ENCODE measurements around the gene PMEL. TPM values are rescaled to one million over a fixed set of nuclear protein-coding genes. Genes with fewer than 3 reads are reported as not detected.

PMEL gene
- total and polyA plus RNA-seq, 9 of the 15 experiments (the other 6 are each of a cell fraction or from before 2014, with no cell fraction given), result 0.36 to 2.0 (median 0.98) TPM

DNA sequence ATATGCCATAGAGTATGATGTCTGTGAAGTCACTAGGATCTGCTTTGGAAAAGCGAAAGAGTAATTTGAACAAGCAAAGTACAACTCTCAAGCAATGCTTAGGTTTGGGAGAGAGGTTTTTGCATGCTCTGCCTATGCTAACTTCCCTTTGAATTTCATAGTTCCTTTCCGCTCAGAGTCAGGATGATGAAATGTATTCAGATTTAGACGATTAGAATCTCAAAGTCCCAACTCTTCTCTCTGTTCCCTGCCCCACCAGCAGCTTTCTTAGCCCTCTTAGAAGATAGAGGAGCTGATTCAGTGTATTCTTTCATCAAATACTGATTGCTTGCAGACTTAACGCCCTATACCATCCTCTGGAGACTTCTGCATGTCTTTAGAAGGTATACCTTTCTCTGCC is 19.5 kb upstream of the PMEL start:
- FAIRE-seq, result no peak

More for the DNA sequence above, 19.5 kb upstream of the PMEL start:
- peaks cover 7 to 9% of the 10 kb centered on the region in 2 experiments; a peak in 3 of 5 replicates for H3K4me1 ChIP-seq (replicated peaks in 1 of 2; ENCODE audit: control insufficient read depth in 2 of 2, insufficient read depth in 2 of 2, low read length in 2 of 2)
- no peak overlapping the region for H3K4me3 ChIP-seq
- ChIA-PET CTCF (ENCODE audit: low intra/inter-chr PET ratio) (no interaction called here), POLR2A (interaction anchor here (0.7 to 5.9 kb wide), 4 partner anchors 11 to 25 kb away, joined by 3 to 49 read pairs (median 10); partner anchors contain the start of genes RAB5B and SUOX)
- H3K4me2 ChIP-seq (ENCODE audit: insufficient read depth, low read length), result no peak overlapping the region
- no peaks in the 10 kb centered on the region for H3K9me1 ChIP-seq (ENCODE audit: control insufficient read depth, insufficient read depth, low read length)
- in situ Hi-C loops (cut with MboI) (no loop called here), intact Hi-C loops (cut with micrococcal nuclease) (no loop called here)
- no peak overlapping the region for H3K27ac ChIP-seq (ENCODE audit: extremely low read depth, low read depth, low read length)
- no peak overlapping the region for H2AFZ ChIP-seq (ENCODE audit: low read depth, low read length)
- H3K27me3 ChIP-seq (ENCODE audit: control insufficient read depth in 2 of 2, insufficient read depth in 2 of 2, low read length in 2 of 2), result no peaks in the 10 kb centered on the region
- no TSS peak for BruUV-seq (replicated peaks)
- no peak for DNase-seq (ENCODE audit: extremely low read depth in 1 of 4, low spot score in 3 of 4)
- no peak for TF ChIP-seq KAT8 (IDR thresholded peaks at IDR 0.05; ENCODE audit: low read depth)
- TF ChIP-seq, protein P1, sequence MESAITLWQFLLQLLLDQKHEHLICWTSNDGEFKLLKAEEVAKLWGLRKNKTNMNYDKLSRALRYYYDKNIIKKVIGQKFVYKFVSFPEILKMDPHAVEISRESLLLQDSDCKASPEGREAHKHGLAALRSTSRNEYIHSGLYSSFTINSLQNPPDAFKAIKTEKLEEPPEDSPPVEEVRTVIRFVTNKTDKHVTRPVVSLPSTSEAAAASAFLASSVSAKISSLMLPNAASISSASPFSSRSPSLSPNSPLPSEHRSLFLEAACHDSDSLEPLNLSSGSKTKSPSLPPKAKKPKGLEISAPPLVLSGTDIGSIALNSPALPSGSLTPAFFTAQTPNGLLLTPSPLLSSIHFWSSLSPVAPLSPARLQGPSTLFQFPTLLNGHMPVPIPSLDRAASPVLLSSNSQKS (CRISPR knock-in tag; IDR thresholded peaks at IDR 0.05), result no peak
- TF ChIP-seq SAFB (IDR thresholded peaks at IDR 0.05; ENCODE audit: borderline replicate concordance, low read depth, low read length), result no peak
- no peak for TF ChIP-seq CHD2 (IDR thresholded peaks at IDR 0.05; ENCODE audit: low read depth, low read length)
- TF ChIP-seq FIP1L1 (IDR thresholded peaks at IDR 0.05; ENCODE audit: low read depth, low read length, poor library complexity, severe bottlenecking), result no peak
- no peak for TF ChIP-seq NR2F6 (CRISPR knock-in tag; IDR thresholded peaks at IDR 0.05)
- TF ChIP-seq, protein P2, sequence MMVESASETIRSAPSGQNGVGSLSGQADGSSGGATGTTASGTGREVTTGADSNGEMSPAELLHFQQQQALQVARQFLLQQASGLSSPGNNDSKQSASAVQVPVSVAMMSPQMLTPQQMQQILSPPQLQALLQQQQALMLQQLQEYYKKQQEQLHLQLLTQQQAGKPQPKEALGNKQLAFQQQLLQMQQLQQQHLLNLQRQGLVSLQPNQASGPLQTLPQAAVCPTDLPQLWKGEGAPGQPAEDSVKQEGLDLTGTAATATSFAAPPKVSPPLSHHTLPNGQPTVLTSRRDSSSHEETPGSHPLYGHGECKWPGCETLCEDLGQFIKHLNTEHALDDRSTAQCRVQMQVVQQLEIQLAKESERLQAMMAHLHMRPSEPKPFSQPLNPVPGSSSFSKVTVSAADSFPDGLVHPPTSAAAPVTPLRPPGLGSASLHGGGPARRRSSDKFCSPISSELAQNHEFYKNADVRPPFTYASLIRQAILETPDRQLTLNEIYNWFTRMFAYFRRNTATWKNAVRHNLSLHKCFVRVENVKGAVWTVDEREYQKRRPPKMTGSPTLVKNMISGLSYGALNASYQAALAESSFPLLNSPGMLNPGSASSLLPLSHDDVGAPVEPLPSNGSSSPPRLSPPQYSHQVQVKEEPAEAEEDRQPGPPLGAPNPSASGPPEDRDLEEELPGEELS (CRISPR knock-in tag; IDR thresholded peaks at IDR 0.05; ENCODE audit: borderline replicate concordance), result no peak
- TF ChIP-seq ZNF239 (CRISPR knock-in tag; IDR thresholded peaks at IDR 0.05), result no peak
- no peak for TF ChIP-seq POLR2G (IDR thresholded peaks at IDR 0.05; ENCODE audit: low read depth, low read length)
- TF ChIP-seq NBN (IDR thresholded peaks at IDR 0.05; ENCODE audit: low read depth), result no peak
- TF ChIP-seq LEF1 (IDR thresholded peaks at IDR 0.05), result no peak
- no peak for TF ChIP-seq ZKSCAN8 (CRISPR knock-in tag; IDR thresholded peaks at IDR 0.05)
- no peak for TF ChIP-seq ZKSCAN3 (CRISPR knock-in tag; IDR thresholded peaks at IDR 0.05)
- TF ChIP-seq RHOXF2B (CRISPR knock-in tag; conservative IDR thresholded peaks at IDR 0.05), result no peak
- TF ChIP-seq, protein P3, sequence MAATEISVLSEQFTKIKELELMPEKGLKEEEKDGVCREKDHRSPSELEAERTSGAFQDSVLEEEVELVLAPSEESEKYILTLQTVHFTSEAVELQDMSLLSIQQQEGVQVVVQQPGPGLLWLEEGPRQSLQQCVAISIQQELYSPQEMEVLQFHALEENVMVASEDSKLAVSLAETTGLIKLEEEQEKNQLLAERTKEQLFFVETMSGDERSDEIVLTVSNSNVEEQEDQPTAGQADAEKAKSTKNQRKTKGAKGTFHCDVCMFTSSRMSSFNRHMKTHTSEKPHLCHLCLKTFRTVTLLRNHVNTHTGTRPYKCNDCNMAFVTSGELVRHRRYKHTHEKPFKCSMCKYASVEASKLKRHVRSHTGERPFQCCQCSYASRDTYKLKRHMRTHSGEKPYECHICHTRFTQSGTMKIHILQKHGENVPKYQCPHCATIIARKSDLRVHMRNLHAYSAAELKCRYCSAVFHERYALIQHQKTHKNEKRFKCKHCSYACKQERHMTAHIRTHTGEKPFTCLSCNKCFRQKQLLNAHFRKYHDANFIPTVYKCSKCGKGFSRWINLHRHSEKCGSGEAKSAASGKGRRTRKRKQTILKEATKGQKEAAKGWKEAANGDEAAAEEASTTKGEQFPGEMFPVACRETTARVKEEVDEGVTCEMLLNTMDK (IDR thresholded peaks at IDR 0.05; ENCODE audit: borderline replicate concordance, insufficient read depth, low read depth, low read length, poor library complexity, severe bottlenecking), result no peak
- H4K20me1 ChIP-seq (replicated peaks; ENCODE audit: control insufficient read depth, insufficient read depth, low read length), result no peaks in the 10 kb centered on the region
- peaks cover 44% of the 10 kb centered on the region for H3K36me3 ChIP-seq (ENCODE audit: control insufficient read depth, insufficient read depth, low read length)
- H3K79me2 ChIP-seq (ENCODE audit: control insufficient read depth, insufficient read depth, low read length), result no peaks in the 10 kb centered on the region; the same call in 2 of the 3 replicates
- no peak for ATAC-seq
- H3K9ac ChIP-seq (ENCODE audit: insufficient read depth in 1 of 2, low read depth in 2 of 2, low read length in 2 of 2), result no peak overlapping the region
- 57% methylated on average over 4 of the region's 4 CpGs for WGBS (ENCODE audit: insufficient coverage, low coverage, missing lambda C conversion rate)
- no peaks in the 10 kb centered on the region for H3K9me3 ChIP-seq (replicated peaks; ENCODE audit: control insufficient read depth, insufficient read depth, low read depth, low read length)
